H1 (cell line): ENCODE measurements around the gene TMEM164. TPM values are rescaled to one million over a fixed set of nuclear protein-coding genes. Genes with fewer than 3 reads are reported as not detected.

ENCODE experiments used
- CTCF ChIA-PET: fragments of 300-600 bp; sonication (Branson Sonifier 250); formaldehyde crosslinking; loops from one replicate; lab custom pipeline; 2021; ENCODE audit not compliant: partially characterized antibody; lab: Charles Lee
- POLR2A ChIA-PET: fragments of 300-600 bp; sonication (Branson Sonifier 250); formaldehyde crosslinking; loops from one replicate; lab custom pipeline; 2021; ENCODE audit warnings: inconsistent platforms; ENCODE audit not compliant: partially characterized antibody; lab: Charles Lee
- DNase-seq, 2 experiments: peaks; one replicate each; pipeline versions ENCODE4 v3.0.0 to v3.0.0-alpha.2; 2010 to 2022; ENCODE audit warnings: low spot score in 2 of 2, low read depth in 1 of 2, mixed read lengths in 1 of 2
- FAIRE-seq: peaks from 2 replicates; lab custom pipeline; 2011; peaks lifted over from hg19 to GRCh38; lab: Jason Lieb, UNC
- H2AFZ ChIP-seq: 2 replicates; pipeline ENCODE4 v1.8.1; 2012; ENCODE audit warnings: low read length, inconsistent platforms
- H2AK5ac ChIP-seq: 2 replicates; pipeline ENCODE4 v1.6.1; 2013; ENCODE audit warnings: low read depth, low read length
- H2BK120ac ChIP-seq: replicated peaks from 2 replicates; pipeline ENCODE3; 2013; ENCODE audit warnings: low read depth, low read length, inconsistent platforms
- H2BK12ac ChIP-seq: 2 replicates; pipeline ENCODE4 v1.6.1; 2013; ENCODE audit warnings: low read depth, low read length
- H2BK15ac ChIP-seq: 2 replicates; pipeline ENCODE4 v1.6.1; 2013; ENCODE audit warnings: low read length
- H2BK20ac ChIP-seq: 2 replicates; pipeline ENCODE4 v1.6.1; 2013; ENCODE audit warnings: low read length
- H2BK5ac ChIP-seq: 2 replicates; pipeline ENCODE4 v1.6.1; 2013; ENCODE audit warnings: low read depth, low read length
- H3K14ac ChIP-seq: 2 replicates; pipeline ENCODE4 v1.6.1; 2013; ENCODE audit warnings: inconsistent platforms; ENCODE audit not compliant: insufficient read length
- H3K18ac ChIP-seq: 2 replicates; pipeline ENCODE4 v1.6.1; 2013; ENCODE audit warnings: low read length; ENCODE audit errors: extremely low read depth
- H3K23ac ChIP-seq: 2 replicates; pipeline ENCODE4 v1.6.1; 2013; ENCODE audit warnings: inconsistent platforms; ENCODE audit not compliant: insufficient read length
- H3K23me2 ChIP-seq: 2 replicates; pipeline ENCODE4 v1.6.1; 2013; ENCODE audit warnings: low read depth, low read length
- H3K27ac ChIP-seq: 2 replicates; pipeline ENCODE4 v1.6.1; 2011; ENCODE audit warnings: low read depth, low read length, inconsistent platforms
- H3K27me3 ChIP-seq, 4 experiments: replicated peaks in 1 of 4; 1 replicate in 1 of 4; 2 replicates in 3 of 4; pipeline versions ENCODE4 v1.6.1 to v1.8.1; 2011 to 2013; ENCODE audit warnings: low read length in 3 of 4, mild to moderate bottlenecking in 3 of 4, inconsistent platforms in 2 of 4, mixed read lengths in 2 of 4, moderate library complexity in 1 of 4; ENCODE audit not compliant: control insufficient read depth in 3 of 4, insufficient read depth in 3 of 4; ENCODE audit errors: extremely low read depth in 1 of 4
- H3K36me3 ChIP-seq, 4 experiments: 2 replicates each; pipeline versions ENCODE4 v1.6.1 to v1.8.1; 2011 to 2013; ENCODE audit warnings: mild to moderate bottlenecking in 4 of 4, low read length in 3 of 4, moderate library complexity in 2 of 4, control low read depth in 1 of 4, inconsistent platforms in 1 of 4; ENCODE audit not compliant: insufficient read depth in 4 of 4, control insufficient read depth in 2 of 4
- H3K4ac ChIP-seq: replicated peaks from 2 replicates; pipeline ENCODE3; 2013; ENCODE audit warnings: low read length, low read depth, mixed read lengths, inconsistent platforms; ENCODE audit not compliant: insufficient read length
- H3K4me1 ChIP-seq, 4 experiments: replicated peaks in 1 of 4; 1 replicate in 1 of 4; 2 replicates in 3 of 4; pipeline versions ENCODE4 v1.6.1 to v1.8.1; 2011 to 2013; ENCODE audit warnings: low read length in 3 of 4, inconsistent platforms in 2 of 4, mixed read lengths in 1 of 4; ENCODE audit not compliant: insufficient read depth in 4 of 4, control insufficient read depth in 3 of 4
- H3K4me2 ChIP-seq, 2 experiments: 2 replicates each; pipeline versions ENCODE4 v1.6.1 to v1.8.1; 2011 to 2013; ENCODE audit warnings: low read depth in 2 of 2, low read length in 2 of 2, control low read depth in 1 of 2, inconsistent platforms in 1 of 2, mild to moderate bottlenecking in 1 of 2; ENCODE audit not compliant: insufficient read depth in 1 of 2
- H3K4me3 ChIP-seq, 4 experiments: fragments of 200-600, 300-600 bp in 1 of 4; sonication (generic), shearing (Covaris generic), sonication (Bioruptor Twin) in 1 of 4; 2 replicates each; pipeline versions ENCODE4 v1.5.1 to v1.8.1; 2011 to 2016; ENCODE audit warnings: low read length in 4 of 4, low read depth in 3 of 4, control low read depth in 2 of 4, inconsistent platforms in 2 of 4, mild to moderate bottlenecking in 2 of 4, mixed read lengths in 1 of 4, moderate library complexity in 1 of 4; ENCODE audit not compliant: insufficient read depth in 2 of 4; ENCODE audit errors: extremely low read depth in 1 of 4
- H3K56ac ChIP-seq: replicated peaks from 2 replicates; pipeline ENCODE3; 2013; ENCODE audit warnings: low read depth, mild to moderate bottlenecking, mixed read lengths, low read length, inconsistent platforms; ENCODE audit not compliant: insufficient read length
- H3K79me1 ChIP-seq: 2 replicates; pipeline ENCODE4 v1.6.1; 2013; ENCODE audit warnings: low read depth, low read length, control low read depth
- H3K79me2 ChIP-seq, 2 experiments: 2 replicates each; pipeline versions ENCODE4 v1.6.1 to v1.8.1; 2012 to 2013; ENCODE audit warnings: low read length in 2 of 2, mild to moderate bottlenecking in 2 of 2, inconsistent platforms in 1 of 2; ENCODE audit not compliant: insufficient read depth in 2 of 2, control insufficient read depth in 1 of 2
- H3K9ac ChIP-seq, 4 experiments: replicated peaks in 1 of 4; 1 replicate in 1 of 4; 2 replicates in 3 of 4; pipeline versions ENCODE4 v1.6.1 to v1.8.1; 2011 to 2013; ENCODE audit warnings: low read depth in 3 of 4, low read length in 3 of 4, control low read depth in 2 of 4, mild to moderate bottlenecking in 2 of 4, moderate library complexity in 2 of 4, inconsistent platforms in 1 of 4; ENCODE audit errors: extremely low read depth in 1 of 4
- H3K9me3 ChIP-seq, 2 experiments: 2 replicates each; pipeline versions ENCODE4 v1.6.1 to v1.8.1; 2012 to 2013; ENCODE audit warnings: mild to moderate bottlenecking in 2 of 2, moderate library complexity in 2 of 2, control low read depth in 1 of 2, inconsistent platforms in 1 of 2, low read depth in 1 of 2, low read length in 1 of 2, mixed read lengths in 1 of 2; ENCODE audit not compliant: insufficient read depth in 2 of 2
- H4K20me1 ChIP-seq, 2 experiments: replicated peaks in 1 of 2; 2 replicates each; pipeline versions ENCODE3 to v1.8.1; 2011 to 2013; ENCODE audit warnings: inconsistent platforms in 2 of 2, low read length in 2 of 2, mild to moderate bottlenecking in 1 of 2; ENCODE audit not compliant: insufficient read depth in 2 of 2, control insufficient read depth in 1 of 2
- H4K5ac ChIP-seq: 2 replicates; pipeline ENCODE4 v1.6.1; 2013; ENCODE audit warnings: low read length, low read depth, mixed read lengths, inconsistent platforms; ENCODE audit not compliant: insufficient read length
- H4K8ac ChIP-seq: 2 replicates; pipeline ENCODE4 v1.8.0; 2013; ENCODE audit warnings: mild to moderate bottlenecking, moderate library complexity, low read length, inconsistent platforms; ENCODE audit not compliant: insufficient read depth; ENCODE audit errors: extremely low read depth
- H4K91ac ChIP-seq: replicated peaks from 2 replicates; pipeline ENCODE3; 2013; ENCODE audit warnings: low read length, mixed read lengths, inconsistent platforms; ENCODE audit not compliant: insufficient read length
- BACH1 ChIP-seq: IDR thresholded peaks from 2 replicates; pipeline ENCODE4 v1.6.1; 2012; ENCODE audit warnings: low read length, improper control_type of control experiment
- BCL11A ChIP-seq, 2 experiments: IDR thresholded peaks; one replicate each; pipeline ENCODE4 v1.6.1; 2011; ENCODE audit warnings: low read depth in 2 of 2, low read length in 2 of 2, mild to moderate bottlenecking in 2 of 2
- NANOG ChIP-seq: IDR thresholded peaks from 2 replicates; pipeline ENCODE4 v1.6.1; 2011; ENCODE audit warnings: low read length, low read depth, mild to moderate bottlenecking, inconsistent platforms; ENCODE audit not compliant: insufficient read depth, poor library complexity, severe bottlenecking
- WGBS, 2 experiments: shearing (Covaris generic) in 1 of 2; methylation state at CpG; one replicate each; pipeline versions ENCODE4 v1.1.6 to v1.1.7; 2013 to 2015; ENCODE audit warnings: low lambda C conversion rate in 2 of 2, mixed read lengths in 2 of 2, inconsistent platforms in 1 of 2, low coverage in 1 of 2, missing lambda C conversion rate in 1 of 2; ENCODE audit not compliant: insufficient replicate concordance in 2 of 2, insufficient coverage in 1 of 2, insufficient read length in 1 of 2; ENCODE audit errors: extremely low coverage in 1 of 2, missing lambda C conversion rate in 1 of 2; 5-methylcytosine and 5-hydroxymethylcytosine counted together
- polyA plus RNA-seq, 7 experiments: library from polyadenylated mRNA; depleted of rRNA in 3 of 7; stranded (reverse) in 5 of 7; unstranded in 2 of 7; fragments of >200 nt in 5 of 7; fragments of 200-250 nt in 2 of 7; gene quantifications; 1 replicate in 5 of 7; 2 replicates in 1 of 7; 4 replicates in 1 of 7; pipeline versions ENCODE4 v1.2.1 to v1.2.3, GENCODE V29; 2011 to 2013; ENCODE audit warnings: missing spikeins in 2 of 7, mixed read lengths in 2 of 7
- total RNA-seq: library from RNA; stranded (reverse); fragmentation: NEBNext Ultra II Directional; extraction: Animal tissue kit (Norgen Biotek cat#: 25700); gene quantifications from 2 replicates; pipeline ENCODE4 v1.2.1, GENCODE V29; 2021

TMEM164 gene
- total and polyA plus RNA-seq, 2 of the 8 experiments (the other 6 are each of a cell fraction or from before 2014, with no cell fraction given), result 7.3 to 14.8 TPM

DNA sequence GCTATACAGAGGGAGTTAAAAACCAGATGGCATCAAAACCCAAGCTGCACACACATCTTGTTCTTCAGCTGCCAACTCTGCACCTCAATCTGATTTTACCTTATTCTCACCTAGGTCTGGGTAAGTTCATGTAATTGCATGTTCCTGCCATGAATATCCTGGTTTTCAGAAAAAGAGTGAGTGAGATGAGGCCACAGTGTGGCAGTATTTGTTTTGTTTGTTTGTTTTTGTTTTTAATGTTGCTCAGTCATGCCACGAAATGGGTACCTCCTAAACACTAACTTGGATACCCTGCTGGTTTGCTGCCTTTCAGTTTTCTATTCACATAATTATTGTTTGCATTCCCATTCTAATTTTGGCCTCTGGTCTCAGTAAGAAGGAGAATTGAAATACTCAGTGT lies 22.5 kb downstream of the TMEM164 start:
- no peak overlapping the region for H4K8ac ChIP-seq
- no peak overlapping the region for H3K4me3 ChIP-seq
- H3K23me2 ChIP-seq, result no peaks in the 10 kb centered on the region
- no peak overlapping the region for H4K5ac ChIP-seq
- no peak overlapping the region for H3K9ac ChIP-seq
- H3K79me2 ChIP-seq, result no peaks in the 10 kb centered on the region
- ChIA-PET POLR2A (no interaction called here), CTCF (interaction anchor here (0.6 to 1.3 kb wide), 3 partner anchors 10 to 121 kb away, joined by 3 to 4 read pairs (median 3); no protein-coding TSS in a partner anchor)
- H3K23ac ChIP-seq, result no peak overlapping the region
- no peak overlapping the region for H2BK120ac ChIP-seq
- H3K36me3 ChIP-seq, result no peaks in the 10 kb centered on the region; a peak in 1 of 8 replicates
- no peaks in the 10 kb centered on the region for H3K79me1 ChIP-seq
- H2BK5ac ChIP-seq, result no peak overlapping the region
- no peak overlapping the region for H2BK20ac ChIP-seq
- no peak overlapping the region for H3K27ac ChIP-seq
- H3K4me1 ChIP-seq, result peaks cover 0 to 3% (median 3%) of the 10 kb centered on the region in 4 experiments; a peak in 3 of 7 replicates
- no peak for DNase-seq
- no peak overlapping the region for H3K4ac ChIP-seq
- no peaks in the 10 kb centered on the region for H4K20me1 ChIP-seq
- no peak overlapping the region for H3K4me2 ChIP-seq
- H2BK15ac ChIP-seq, result no peak overlapping the region
- H2BK12ac ChIP-seq, result no peak overlapping the region
- H3K18ac ChIP-seq, result no peak overlapping the region
- no peak overlapping the region for H3K14ac ChIP-seq
- no peaks in the 10 kb centered on the region for H3K27me3 ChIP-seq
- 75% methylated on average over 1 of the region's 1 CpG; no CpG with 5 or more reads in 1 of the 2 experiments for WGBS, 2 experiments
- no peak for TF ChIP-seq BCL11A (IDR thresholded peaks at IDR 0.05; ENCODE audit: low read depth in 2 of 2, low read length in 2 of 2)
- TF ChIP-seq NANOG, result no peak
- TF ChIP-seq BACH1, result no peak
- no peak overlapping the region for H2AK5ac ChIP-seq
- no peaks in the 10 kb centered on the region for H3K9me3 ChIP-seq
- no peak overlapping the region for H2AFZ ChIP-seq
- FAIRE-seq, result peak; percentile 48
- H4K91ac ChIP-seq, result no peak overlapping the region
- no peak overlapping the region for H3K56ac ChIP-seq
